ENCODE data around the gene ANXA10.

Gene ANXA10

GRCh38 chr4:168220893-168221292 is 128.6 kb downstream of the ANXA10 start:
- Histone ChIP-seq H3F3A (ENCODE audit: insufficient read depth, low read length) (no peaks in the 10 kb centered on the region), H3K9me2 (ENCODE audit: low read depth, low read length) (no peaks in the 10 kb centered on the region), H3K27ac (ENCODE audit: low read depth, low read length, poor library complexity, severe bottlenecking) (no peak overlapping the region), H2AFZ (ENCODE audit: low read length) (no peak overlapping the region), H3K4me1 (ENCODE audit: insufficient read depth, low read length, severe bottlenecking) (no peaks in the 10 kb centered on the region), H4K20me1 (ENCODE audit: insufficient read depth, low read length) (no peaks in the 10 kb centered on the region), H3K4me3 (ENCODE audit: low read depth, low read length, poor library complexity, severe bottlenecking) (no peak overlapping the region), H3K79me2 (ENCODE audit: insufficient read depth, low read length) (no peaks in the 10 kb centered on the region), H3K9ac (ENCODE audit: low read length) (no peak overlapping the region), H3K9me3 (ENCODE audit: low read length) (no peaks in the 10 kb centered on the region), H3K4me2 (ENCODE audit: low read length) (no peak overlapping the region), H3K27me3 (ENCODE audit: insufficient read depth, low read length) (no peaks in the 10 kb centered on the region), H3K36me3 (ENCODE audit: insufficient read depth, low read length) (no peaks in the 10 kb centered on the region)
- TF ChIP-seq CTCF (IDR thresholded peaks at IDR 0.05; ENCODE audit: low read length) (no peak), EZH2 (IDR thresholded peaks at IDR 0.05; ENCODE audit: borderline replicate concordance, low read length) (no peak)

- H2AFZ ChIP-seq (ENCODE audit: low read length) = no peak overlapping the region
- no peak overlapping the region for H3K9ac ChIP-seq (ENCODE audit: low read length)
- no peaks in the 10 kb centered on the region for H3K9me2 ChIP-seq (ENCODE audit: low read depth, low read length)
- no peaks in the 10 kb centered on the region for H3K79me2 ChIP-seq (ENCODE audit: insufficient read depth, low read length)
- H4K20me1 ChIP-seq (ENCODE audit: insufficient read depth, low read length) = no peaks in the 10 kb centered on the region
- H3K36me3 ChIP-seq (ENCODE audit: insufficient read depth, low read length) = no peaks in the 10 kb centered on the region
- H3K27me3 ChIP-seq (ENCODE audit: insufficient read depth, low read length) = no peaks in the 10 kb centered on the region
- no peaks in the 10 kb centered on the region for H3K4me1 ChIP-seq (ENCODE audit: insufficient read depth, low read length, severe bottlenecking)
- no peak overlapping the region for H3K4me2 ChIP-seq (ENCODE audit: low read length)
- H3K4me3 ChIP-seq (ENCODE audit: low read depth, low read length, poor library complexity, severe bottlenecking) = no peak overlapping the region
- TF ChIP-seq CTCF (IDR thresholded peaks at IDR 0.05; ENCODE audit: low read length) (no peak), EZH2 (IDR thresholded peaks at IDR 0.05; ENCODE audit: borderline replicate concordance, low read length) (no peak)
- no peak overlapping the region for H3K27ac ChIP-seq (ENCODE audit: low read depth, low read length, poor library complexity, severe bottlenecking)
- H3F3A ChIP-seq (ENCODE audit: insufficient read depth, low read length) = no peaks in the 10 kb centered on the region
- H3K9me3 ChIP-seq (ENCODE audit: low read length) = no peaks in the 10 kb centered on the region
Measured at GRCh38 chr4:168221301-168221700, 129.0 kb downstream of the ANXA10 start.

Measured in OCI-LY1 (cell line).